ENCODE results near the gene POC1B.

DNA sequence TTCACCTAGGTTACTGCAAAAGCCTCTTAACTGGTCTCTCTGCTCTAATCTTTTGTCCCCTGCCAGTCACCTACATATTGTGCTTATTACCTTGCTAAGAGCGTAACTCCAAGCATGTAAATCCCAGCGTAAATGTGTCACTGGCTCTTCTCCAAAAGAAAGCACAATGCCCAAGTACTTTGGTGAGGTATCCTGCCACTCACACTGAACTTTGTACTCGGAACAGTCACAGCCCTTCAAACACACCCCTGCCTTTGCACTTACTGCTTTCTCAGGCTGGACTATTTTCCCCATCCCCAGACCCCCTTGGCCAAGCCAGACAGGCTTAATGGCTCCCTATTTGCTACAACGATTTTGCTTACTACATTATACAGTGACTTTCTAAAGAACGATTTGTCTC, 33.0 kb downstream of the POC1B start:
- TF ChIP-seq POLR2AphosphoS5 (IDR thresholded peaks at IDR 0.05): no peak
- TF ChIP-seq, protein P1, sequence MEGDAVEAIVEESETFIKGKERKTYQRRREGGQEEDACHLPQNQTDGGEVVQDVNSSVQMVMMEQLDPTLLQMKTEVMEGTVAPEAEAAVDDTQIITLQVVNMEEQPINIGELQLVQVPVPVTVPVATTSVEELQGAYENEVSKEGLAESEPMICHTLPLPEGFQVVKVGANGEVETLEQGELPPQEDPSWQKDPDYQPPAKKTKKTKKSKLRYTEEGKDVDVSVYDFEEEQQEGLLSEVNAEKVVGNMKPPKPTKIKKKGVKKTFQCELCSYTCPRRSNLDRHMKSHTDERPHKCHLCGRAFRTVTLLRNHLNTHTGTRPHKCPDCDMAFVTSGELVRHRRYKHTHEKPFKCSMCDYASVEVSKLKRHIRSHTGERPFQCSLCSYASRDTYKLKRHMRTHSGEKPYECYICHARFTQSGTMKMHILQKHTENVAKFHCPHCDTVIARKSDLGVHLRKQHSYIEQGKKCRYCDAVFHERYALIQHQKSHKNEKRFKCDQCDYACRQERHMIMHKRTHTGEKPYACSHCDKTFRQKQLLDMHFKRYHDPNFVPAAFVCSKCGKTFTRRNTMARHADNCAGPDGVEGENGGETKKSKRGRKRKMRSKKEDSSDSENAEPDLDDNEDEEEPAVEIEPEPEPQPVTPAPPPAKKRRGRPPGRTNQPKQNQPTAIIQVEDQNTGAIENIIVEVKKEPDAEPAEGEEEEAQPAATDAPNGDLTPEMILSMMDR (IDR thresholded peaks at IDR 0.05; ENCODE audit: poor library complexity, severe bottlenecking): no peak

Data from neural cell (in vitro differentiated cells).